Mucosa of descending colon (tissue), 3 donors: ENCODE measurements around the gene MPP7. TPM values are rescaled to one million over a fixed set of nuclear protein-coding genes. Genes with fewer than 3 reads are reported as not detected.
"Not testable (repeated sequence)": the region's sequence is repeated elsewhere in the genome, so short reads cannot be mapped to it uniquely, and the experiment has no call there.

Experiments
- ATAC-seq: fragments of 200-7000 bp; cut with Tn5 transposase; one replicate; pipeline ENCODE4 v1.9.1; 2020; ENCODE audit warnings: mild to moderate bottlenecking, moderate library complexity
- DNase-seq, 3 donors: peaks; one replicate each; pipeline ENCODE4 v3.0.0-alpha.2; 2020
- H3K36me3 ChIP-seq: fragments of 200-600 bp; one replicate; pipeline ENCODE4 v1.8.0; 2021; ENCODE audit warnings: low read depth, mild to moderate bottlenecking
- H3K4me1 ChIP-seq: fragments of 200-600 bp; one replicate; pipeline ENCODE4 v1.8.0; 2021; ENCODE audit warnings: low read depth, mild to moderate bottlenecking
- H3K4me3 ChIP-seq: fragments of 200-600 bp; one replicate; pipeline ENCODE4 v1.8.0; 2021; ENCODE audit warnings: mild to moderate bottlenecking
- H3K9me3 ChIP-seq: fragments of 200-600 bp; one replicate; pipeline ENCODE4 v1.8.0; 2021; ENCODE audit warnings: mild to moderate bottlenecking
- intact Hi-C, 2 donors: fragments of 100-400 bp; cut with DNase I in 1 of 2; cut with micrococcal nuclease in 1 of 2; formaldehyde crosslinking; loops; one replicate each; pipeline versions ENCODE4 v1.11.0 to v1.11.1; 2022; cut with DNase I, micrococcal nuclease
- long read RNA-seq, 2 donors: library from polyadenylated mRNA; unstranded; transcript quantifications; one replicate each; pipeline ENCODE4 v2.0.0, GENCODE V29; 2019 to 2021
- total RNA-seq, 3 donors: library from RNA; stranded (reverse); fragmentation: NEBNext Ultra II Directional in 2 of 3; extraction: Animal tissue kit (Norgen Biotek cat#: 25700) in 2 of 3; gene quantifications; one replicate each; pipeline versions ENCODE4 v1.2.1 to v1.2.4, GENCODE V29; 2021 to 2023
- TF ChIP-seq, protein P1 (sequence below): fragments of 200-600 bp; IDR thresholded peaks from one replicate; pipeline ENCODE4 v1.8.0; 2022; ENCODE audit warnings: antibody characterized with exemption, mild to moderate bottlenecking
- donor health status: DM: no; HTN: no; CAD: no; lungs with moderate emphysema.
- donor health status: DM: no; HTN: no; CAD: no.
- donor health status: DM: no; HTN: yes; CAD: no.

Gene MPP7
- total RNA-seq = 10 to 100 TPM; 32.7 to 45.8 (median 38.7) TPM
- long read RNA-seq, donor 1, partial matches to known transcripts = 5 of 30 reads
- long read RNA-seq, donor 1, other reads (novel, unspliced or antisense) = 25 of 30 reads
- long read RNA-seq, donor 2, partial matches to known transcripts = 12 of 18 reads
- long read RNA-seq, donor 2, other reads (novel, unspliced or antisense) = 6 of 18 reads

- ATAC-seq (peak; percentile 98), DNase-seq (peak; percentile 96 to 97 (median 97))
- Histone ChIP-seq H3K36me3 (no peaks in the 10 kb centered on the region), H3K9me3 (no peaks in the 10 kb centered on the region), H3K4me1 (no peaks in the 10 kb centered on the region), H3K4me3 (peak within 1 kb of the TSS; percentile 70)
- intact Hi-C loops = loop anchor here (10.0 kb wide), 2 partner anchors 72 to 82 kb away; no protein-coding TSS in a partner anchor
- TF ChIP-seq, protein P1, sequence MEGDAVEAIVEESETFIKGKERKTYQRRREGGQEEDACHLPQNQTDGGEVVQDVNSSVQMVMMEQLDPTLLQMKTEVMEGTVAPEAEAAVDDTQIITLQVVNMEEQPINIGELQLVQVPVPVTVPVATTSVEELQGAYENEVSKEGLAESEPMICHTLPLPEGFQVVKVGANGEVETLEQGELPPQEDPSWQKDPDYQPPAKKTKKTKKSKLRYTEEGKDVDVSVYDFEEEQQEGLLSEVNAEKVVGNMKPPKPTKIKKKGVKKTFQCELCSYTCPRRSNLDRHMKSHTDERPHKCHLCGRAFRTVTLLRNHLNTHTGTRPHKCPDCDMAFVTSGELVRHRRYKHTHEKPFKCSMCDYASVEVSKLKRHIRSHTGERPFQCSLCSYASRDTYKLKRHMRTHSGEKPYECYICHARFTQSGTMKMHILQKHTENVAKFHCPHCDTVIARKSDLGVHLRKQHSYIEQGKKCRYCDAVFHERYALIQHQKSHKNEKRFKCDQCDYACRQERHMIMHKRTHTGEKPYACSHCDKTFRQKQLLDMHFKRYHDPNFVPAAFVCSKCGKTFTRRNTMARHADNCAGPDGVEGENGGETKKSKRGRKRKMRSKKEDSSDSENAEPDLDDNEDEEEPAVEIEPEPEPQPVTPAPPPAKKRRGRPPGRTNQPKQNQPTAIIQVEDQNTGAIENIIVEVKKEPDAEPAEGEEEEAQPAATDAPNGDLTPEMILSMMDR = peak; percentile 33
Measured at GRCh38 chr10:28302638-28303488, at the start of gene MPP7. TSS of gene MPP7 (minus strand) at chr10:28303064. CDS start at chr10:28238604, 64,460 bp downstream.

DNA sequence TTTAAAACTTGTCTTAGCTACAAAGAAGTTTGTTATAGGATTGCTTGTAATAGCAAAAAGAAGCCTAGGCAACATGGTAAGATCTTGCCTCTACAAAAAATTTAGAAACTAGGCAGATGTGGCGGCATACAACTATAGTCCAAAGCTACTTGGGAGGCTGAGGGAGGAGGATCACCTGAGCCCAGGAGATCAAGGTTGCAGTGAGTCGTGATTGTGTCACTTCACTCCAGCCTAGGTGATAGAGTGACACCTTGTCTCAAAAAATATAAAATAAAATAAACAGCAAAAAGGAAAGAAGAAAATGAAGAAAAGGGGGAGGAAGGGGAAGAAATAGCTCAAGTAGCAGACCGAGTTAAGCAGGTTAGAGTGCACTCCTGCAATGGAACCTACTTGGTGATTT lies 47.0 kb upstream of the MPP7 start:
- Histone ChIP-seq H3K4me3 (no peak overlapping the region), H3K36me3 (no peaks in the 10 kb centered on the region), H3K9me3 (peaks cover 5% of the 10 kb centered on the region), H3K4me1 (no peaks in the 10 kb centered on the region)
- ATAC-seq (no peak), DNase-seq (no peak)
- intact Hi-C loops = no loop called here
- TF ChIP-seq, protein P1 = no peak

DNA sequence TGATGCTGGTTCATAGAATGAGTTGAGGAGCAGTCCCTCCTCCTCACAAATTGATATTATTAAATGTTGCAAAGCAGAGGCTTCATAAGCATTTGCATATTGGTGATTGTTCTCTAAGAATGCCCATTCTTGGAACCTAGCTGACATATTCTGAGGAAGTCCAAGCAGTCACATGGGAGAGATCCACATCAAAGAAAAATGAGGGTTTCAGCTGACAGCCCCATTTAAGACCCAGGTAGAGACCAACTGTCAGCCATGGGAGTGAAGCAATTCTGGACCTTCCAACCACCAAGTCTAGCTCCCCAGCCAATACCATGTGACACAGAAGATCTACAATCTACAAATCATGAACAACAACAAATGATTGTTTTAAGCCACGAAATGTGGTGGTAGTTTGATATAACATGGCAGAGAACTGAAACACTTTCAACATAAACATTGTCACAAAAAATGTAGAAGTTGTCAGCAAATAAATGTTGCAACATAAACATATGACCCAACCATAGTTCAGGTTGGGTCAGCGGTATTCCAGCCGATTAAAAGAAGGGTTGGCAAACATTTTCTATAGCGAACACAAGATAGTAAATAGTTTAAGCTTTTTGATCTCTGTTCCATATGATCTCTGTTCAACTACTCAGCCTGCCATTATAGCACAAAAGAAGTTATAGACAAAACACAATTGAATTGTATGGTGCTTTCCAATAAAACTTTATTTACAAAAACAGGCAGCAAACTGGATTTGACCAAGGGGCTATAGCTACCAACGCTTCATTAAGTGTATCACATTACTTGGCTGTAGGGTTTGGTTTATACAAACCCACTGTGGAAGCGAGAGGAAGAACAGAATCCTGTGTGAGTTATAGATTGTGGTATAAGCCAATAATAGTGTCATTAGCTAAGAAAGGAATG lies 41.4 kb upstream of the MPP7 start:
- H3K4me3 ChIP-seq = no peak overlapping the region
- intact Hi-C loops = no loop called here
- ATAC-seq = no peak
- no peak for DNase-seq
- TF ChIP-seq, protein P1 = no peak
- H3K36me3 ChIP-seq = no peaks in the 10 kb centered on the region
- no peaks in the 10 kb centered on the region for H3K4me1 ChIP-seq
- peaks cover 5% of the 10 kb centered on the region for H3K9me3 ChIP-seq

GRCh38 chr10:28343252-28343651 lies 40.4 kb upstream of the MPP7 start:
- intact Hi-C loops = no loop called here
- TF ChIP-seq, protein P1 = no peak
- no peaks in the 10 kb centered on the region for H3K36me3 ChIP-seq
- DNase-seq = no peak
- peaks cover 5% of the 10 kb centered on the region for H3K9me3 ChIP-seq
- no peaks in the 10 kb centered on the region for H3K4me1 ChIP-seq
- ATAC-seq = no peak
- H3K4me3 ChIP-seq = no peak overlapping the region

DNA sequence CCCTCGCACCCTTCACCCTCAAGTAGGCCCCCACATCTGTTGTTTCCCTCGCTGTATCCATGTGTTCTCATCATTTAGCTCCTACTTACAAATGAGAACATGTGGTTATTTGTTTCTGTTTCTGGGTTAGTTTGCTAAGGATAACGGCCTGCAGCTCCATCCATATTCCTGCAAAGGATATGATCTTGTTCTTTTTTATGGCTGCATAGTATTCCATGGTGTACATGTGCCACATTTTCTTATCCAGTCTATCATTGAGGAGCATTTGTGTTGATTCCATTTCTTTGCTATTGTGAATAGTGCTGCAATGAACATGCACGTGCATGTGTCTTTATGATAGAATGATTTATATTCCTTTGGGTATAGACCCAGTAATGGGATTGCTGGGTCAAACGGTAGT lies 38.8 kb upstream of the MPP7 start:
- intact Hi-C loops, H3K36me3 ChIP-seq, ATAC-seq, DNase-seq, H3K4me3 ChIP-seq, H3K4me1 ChIP-seq, H3K9me3 ChIP-seq: not testable (repeated sequence)
